Cortex of kidney (tissue), 1 donor: ENCODE results near the gene SORCS1.
"Not testable (repeated sequence)": the region's sequence is repeated elsewhere in the genome, so short reads cannot be mapped to it uniquely, and the experiment has no call there.

Experiments used
- DNase-seq: peaks from one replicate; lab custom pipeline; 2025; lab: John Stamatoyannopoulos, UW

SORCS1 gene

DNA sequence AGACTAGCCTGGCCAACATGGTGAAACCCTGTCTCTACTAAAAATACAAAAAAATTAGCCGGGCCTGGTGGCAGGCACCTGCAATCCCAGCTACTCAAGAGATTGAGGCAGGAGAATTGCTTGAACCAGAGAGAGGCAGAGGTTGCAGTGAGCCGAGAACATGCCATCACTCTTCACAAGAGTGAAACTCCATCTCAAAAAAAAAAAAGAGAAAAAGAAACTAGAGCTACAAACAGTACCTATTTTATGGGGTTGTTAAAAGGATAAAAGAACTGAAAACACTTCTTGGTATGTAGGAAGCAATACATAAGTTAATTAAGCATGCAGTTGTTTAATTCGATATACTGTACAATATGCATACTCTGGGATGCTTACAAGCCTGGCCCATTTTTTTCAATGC, 216.9 kb downstream of the SORCS1 start:
- no peak for DNase-seq

DNA sequence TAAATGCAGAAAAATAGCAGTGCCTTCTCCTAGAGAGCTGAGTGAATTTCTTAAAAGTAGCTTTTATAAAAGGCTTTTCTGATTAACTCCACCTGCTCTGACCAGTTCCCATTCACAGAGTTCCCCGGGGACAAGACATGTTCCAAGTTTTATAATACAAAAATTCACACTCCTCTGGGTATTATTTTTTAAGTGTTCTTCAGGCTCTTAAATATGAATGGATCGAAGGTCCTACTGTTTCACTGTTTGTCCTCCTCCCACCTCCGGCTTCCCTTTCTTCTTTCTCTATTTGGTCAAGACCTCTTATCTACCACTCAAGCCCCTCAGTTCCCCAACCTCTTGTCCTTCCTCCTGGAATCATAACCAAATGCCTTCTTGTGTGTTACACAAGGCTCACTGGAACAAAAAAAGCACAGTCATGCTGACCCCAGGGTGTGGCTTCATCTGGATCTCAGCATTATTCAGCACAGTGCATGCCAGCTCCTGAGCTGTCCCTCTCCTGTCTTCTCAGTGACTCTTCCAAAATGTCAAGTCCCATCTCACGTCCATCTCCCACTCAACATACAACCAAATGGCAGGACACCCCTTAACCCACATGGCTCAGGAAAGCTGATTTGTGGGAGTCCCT, 222.4 kb downstream of the SORCS1 start:
- no peak for DNase-seq

GRCh38 chr10:106941297-106942034, 223.0 kb downstream of the SORCS1 start:
- DNase-seq, result no peak

GRCh38 chr10:106938513-106938912, 226.0 kb downstream of the SORCS1 start:
- DNase-seq, result no peak

GRCh38 chr10:106935978-106936451, 228.5 kb downstream of the SORCS1 start:
- DNase-seq, result no peak

DNA sequence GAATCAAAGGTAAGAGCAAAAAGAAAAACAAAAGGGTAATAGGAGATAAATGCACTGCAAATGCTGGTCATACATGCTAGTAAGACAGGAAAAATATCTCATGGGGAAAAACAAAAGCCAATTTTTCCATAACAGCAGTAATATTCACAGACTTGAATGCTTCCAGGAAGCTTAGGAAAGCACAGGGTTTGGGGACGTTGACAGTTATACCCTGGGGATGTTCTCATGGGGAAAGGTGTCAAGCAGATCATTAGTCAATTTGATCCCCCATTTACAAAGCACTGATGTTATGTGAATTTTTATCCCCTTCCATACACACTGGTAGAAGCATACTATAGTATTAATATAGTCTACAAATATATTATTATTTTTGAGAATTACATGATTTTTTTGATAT, 232.7 kb downstream of the SORCS1 start:
- no peak for DNase-seq

DNA sequence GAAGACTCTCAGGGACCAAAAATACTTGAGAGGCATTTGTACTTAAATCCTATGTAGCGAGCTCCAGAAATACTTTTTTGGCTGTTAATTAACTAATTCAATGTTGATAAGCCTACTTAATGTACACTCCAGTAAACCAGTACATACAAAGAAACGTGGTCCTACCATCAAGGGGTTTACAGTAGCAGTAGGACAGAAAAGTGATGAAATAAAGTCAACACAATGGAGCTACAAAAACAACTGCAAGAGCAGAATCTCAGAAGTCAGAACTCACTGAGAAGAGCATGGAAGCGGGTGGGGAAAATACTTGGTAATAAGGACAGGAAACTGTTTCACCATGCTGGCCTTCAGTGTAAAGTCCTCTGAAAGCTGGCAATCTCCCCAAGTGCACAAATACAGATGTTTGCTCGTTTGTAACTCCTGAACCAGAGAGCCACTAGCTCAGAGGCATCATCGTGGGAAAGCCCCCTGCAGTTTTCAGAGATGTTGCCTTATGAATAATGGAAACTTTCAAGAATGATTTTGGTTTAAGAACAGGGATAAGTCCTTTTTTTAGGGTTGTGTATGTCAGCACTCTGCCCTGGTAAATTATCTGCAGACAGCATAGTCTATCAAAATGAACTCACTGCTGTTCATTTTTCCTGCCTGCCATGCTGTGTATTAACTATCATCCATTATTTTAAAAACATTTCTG, 233.2 kb downstream of the SORCS1 start:
- DNase-seq, result no peak

DNA sequence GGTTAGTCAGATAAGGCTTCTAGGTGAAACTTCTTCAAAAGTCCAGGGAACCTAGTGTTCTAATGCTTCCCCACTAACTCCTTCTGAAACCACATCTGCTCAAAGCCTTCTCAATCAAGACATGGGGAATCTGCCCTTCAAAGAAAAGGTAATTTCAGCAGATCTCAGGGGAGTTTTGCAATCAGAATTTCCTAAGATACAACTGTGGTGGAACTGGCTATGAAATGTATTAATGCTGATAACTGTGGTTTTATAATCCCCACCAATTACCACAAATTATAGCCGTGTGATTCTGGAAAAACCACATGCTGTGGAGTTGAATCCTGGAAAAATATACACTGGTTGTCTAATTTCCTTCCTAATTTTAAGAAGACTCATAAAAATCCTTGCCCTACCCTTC, 233.8 kb downstream of the SORCS1 start:
- DNase-seq, result no peak

- no peak for DNase-seq
These were observed 235.1 kb downstream of the SORCS1 start for GRCh38 chr10:106929291-106929895.

DNA sequence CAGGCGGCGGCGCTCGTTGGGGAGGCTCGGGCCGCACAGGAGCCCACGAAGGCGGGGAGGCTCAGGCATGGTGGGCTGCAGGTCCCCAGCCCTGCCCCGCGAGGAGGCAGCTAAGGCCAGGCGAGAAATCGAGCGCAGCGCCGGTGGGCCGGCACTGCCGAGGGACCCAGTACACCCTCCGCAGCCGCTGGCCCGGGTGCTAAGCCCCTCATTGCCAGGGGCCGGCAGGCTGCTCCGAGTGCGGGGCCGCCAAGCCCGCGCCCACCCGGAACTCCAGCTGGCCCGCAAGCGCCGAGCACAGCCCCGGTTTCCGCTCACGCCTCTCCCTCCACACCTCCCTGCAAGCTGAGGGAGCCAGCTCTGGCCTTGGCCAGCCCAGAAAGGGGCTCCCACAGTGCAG, 236.4 kb downstream of the SORCS1 start:
- not testable (repeated sequence) for DNase-seq

DNA sequence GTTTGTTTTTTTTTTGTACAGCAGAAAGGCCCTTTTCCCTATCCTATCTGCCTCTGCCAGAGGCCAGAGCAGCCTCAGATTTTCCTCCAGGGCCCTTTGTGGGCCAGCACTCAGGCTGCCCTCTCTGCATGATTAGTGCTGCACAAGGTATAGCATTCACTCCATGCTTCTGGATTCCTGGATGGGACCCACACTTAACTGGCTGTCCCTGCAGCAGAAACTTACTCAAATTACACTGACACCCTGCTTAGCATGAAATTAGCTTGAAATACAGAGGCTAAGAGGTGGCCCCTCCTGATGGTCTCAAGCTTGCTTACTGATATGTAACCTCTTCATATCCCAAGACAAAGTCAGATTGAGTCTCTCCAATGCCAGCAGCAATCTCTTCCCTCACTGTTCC, 239.3 kb downstream of the SORCS1 start:
- no peak for DNase-seq

- no peak for DNase-seq
These were observed 244.0 kb downstream of the SORCS1 start for GRCh38 chr10:106920538-106920937.

DNA sequence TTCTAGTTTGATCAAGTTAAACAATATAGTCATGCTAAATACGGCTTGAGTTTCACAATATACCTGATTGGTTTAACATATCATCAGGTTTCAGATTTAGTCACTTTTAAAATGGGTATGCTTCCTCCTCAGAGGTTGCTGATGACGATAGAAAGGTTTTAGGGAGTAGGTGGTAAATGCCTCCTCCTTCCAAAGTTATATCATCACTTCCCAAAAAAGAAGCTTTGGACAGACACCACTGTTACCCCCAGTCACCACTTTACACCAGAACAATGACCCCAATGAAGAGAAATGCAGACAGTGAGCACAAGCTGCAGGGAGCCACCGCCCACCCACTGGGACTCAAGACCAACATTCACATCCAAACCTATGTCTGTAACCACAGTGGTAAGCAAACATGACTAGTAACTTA, 244.6 kb downstream of the SORCS1 start:
- DNase-seq, result no peak

DNA sequence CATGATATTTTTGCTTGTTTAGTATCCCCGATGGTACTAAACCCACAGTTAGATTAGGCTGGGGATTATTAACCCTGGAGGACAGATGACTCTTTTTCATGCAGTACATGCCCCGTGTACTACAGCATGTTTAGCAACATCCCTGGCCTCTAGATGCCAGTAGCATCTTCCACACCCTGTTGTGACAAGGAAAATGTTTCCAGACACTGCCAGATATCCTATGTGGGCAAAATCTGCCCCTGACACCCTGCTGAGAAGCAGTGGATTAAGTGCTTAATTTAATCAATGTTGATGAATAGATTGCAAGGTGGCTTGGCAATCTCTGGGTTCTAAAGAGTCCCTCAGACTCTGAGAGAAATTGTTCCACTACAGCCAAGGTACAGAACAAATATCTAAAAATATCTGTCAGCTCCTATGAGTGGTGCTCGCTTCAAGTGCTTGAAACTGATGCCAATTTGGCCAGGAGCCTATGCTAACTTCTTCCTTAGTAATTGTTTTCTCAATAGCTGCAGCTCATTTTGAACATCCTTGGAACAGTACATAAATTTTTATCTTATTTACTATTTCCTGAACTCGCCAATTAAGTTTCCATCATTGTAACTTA, 247.0 kb downstream of the SORCS1 start:
- no peak for DNase-seq

DNA sequence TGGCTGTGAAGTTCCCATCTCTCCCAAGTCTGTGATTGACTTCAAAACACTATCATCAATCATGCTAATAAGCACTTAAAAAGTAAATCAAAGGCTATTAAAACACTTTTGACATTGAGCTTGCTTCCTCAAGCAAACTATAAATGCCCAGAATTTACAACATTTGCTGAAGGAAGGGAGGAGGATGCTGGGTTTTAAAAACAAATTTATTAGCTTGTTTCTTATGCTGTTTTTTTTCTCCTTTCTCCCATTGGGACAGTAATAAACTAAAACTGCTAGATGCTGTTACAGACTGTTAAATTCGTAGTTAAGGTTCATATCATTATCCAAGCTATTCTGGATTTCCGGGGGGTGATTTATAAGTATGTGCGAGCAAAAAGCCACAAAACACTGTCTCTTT, 250.5 kb downstream of the SORCS1 start:
- DNase-seq, result no peak

DNA sequence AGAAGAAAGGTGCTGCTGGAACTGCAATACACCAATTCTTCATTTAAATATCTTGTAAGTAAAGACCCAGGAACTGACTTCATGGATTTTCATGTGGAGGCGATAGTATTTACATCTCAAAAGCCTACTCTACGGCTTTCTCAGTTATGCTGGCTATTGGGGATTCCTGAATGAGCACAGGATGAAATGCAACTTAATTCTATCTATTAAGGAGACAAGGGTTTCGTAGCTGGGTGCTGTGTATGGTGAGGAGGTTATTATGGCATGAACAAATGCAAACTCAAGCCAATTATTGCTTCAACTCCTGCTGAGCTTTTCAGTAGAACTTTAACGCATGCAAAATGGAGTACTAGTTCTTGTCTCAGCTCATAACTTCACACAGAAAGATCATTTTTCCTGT, 251.2 kb downstream of the SORCS1 start:
- no peak for DNase-seq

DNA sequence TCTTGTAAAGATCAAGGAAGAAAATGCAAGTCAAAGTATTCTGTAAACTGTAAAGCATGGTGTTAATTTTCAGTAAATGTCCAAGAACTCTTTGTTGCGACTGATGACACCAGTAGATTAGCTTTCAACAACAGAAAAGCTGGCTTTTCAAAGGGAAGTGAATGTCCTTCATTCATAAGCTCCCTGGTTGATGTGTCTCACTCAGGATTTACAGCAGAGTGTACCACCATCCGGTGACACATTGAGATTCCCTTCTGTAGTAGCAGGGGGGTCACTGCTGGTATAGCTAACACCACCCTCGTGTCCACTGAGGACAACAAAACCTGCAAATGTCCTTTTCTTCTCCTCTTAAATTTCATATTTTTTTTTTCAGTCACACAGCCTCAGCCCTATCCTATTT, 253.4 kb downstream of the SORCS1 start:
- no peak for DNase-seq

DNA sequence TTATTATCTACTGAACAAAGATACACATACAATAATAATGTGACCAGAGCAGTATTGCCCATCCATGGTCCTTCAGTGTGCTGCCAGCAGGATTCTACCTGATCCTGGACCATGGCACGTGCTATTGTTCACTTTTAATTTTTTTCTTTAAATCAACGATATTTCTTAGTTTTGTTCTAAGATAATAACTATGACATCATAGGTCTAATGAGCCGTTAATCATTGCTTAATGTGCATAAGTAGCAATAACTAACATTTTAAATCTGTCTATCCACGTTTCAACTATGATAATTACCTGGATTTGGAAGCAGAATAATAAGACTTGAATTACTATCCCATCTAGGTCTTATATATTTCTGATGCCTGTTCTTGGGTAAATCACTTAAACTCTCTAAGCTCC, 253.8 kb downstream of the SORCS1 start:
- DNase-seq, result no peak

DNA sequence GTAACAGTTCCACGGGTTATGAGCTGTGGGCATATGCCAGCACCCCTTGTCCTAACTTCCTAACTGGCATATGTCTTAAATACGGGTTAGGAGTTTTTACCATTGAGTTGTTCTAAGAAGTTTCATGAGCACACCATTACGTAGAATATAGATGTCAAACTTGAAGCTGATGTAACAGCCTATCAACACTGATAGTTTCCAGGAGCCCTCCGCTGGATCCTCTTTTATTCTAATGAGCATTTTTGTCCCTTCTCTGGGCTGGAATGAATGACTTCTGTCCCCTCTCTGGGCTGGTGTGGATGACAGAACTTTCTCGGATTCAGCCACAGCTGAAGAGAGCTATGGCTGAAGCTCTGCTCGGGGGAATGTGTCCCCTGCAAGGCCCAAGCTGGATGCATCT, 256.3 kb downstream of the SORCS1 start:
- DNase-seq, result no peak

DNA sequence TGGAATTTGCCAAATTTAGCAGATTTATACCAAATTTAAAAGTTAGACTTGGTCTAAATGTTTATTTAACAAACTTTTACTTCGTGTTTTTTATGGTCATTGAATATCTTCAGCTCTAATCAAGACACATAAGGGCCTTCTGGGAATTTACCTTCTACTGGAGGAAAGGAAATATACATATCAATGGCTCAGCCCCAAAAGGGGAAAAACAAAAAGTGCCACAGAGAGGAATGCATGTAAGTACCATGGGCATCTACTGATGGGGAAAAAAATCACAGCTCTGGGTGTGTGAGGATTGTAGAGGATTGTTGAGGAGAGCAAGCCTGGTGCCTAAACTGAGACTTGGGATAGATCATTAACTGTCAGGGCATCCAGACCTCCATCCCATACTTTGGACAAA, 260.3 kb downstream of the SORCS1 start:
- no peak for DNase-seq

- DNase-seq, result no peak
These were observed 261.3 kb downstream of the SORCS1 start for GRCh38 chr10:106903180-106903579.

DNA sequence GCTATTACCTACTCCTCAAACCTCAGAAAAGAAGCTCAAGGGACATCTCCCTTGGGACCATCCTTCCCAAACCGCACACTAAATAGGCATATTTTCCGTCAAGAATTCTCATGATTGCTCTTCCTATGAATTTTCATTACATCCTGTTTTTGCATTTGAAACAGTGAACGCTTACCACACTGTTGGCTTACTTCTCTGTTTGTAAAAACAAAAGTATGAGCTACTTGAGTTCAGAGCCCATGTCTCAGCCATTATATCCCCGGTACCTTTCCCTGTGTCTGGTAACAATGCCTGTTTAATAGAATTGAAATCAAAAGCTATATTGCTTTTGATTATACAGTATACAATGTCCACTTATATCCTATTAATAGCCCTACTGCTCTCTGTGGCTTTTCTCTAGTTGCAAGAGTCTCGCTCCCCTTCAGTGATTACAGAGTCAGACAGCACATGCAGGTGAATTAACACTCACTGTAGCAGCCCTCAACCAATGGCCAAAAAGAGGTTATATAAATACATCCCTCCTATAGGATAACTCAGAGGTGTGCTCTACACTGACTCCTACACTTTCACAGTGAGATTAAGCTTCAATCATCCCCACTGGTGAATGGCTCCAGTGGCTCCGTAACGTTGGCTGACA, 264.4 kb downstream of the SORCS1 start:
- DNase-seq, result no peak
